ENCODE data around the gene CEACAM21. TPM values are rescaled to one million over a fixed set of nuclear protein-coding genes. Genes with fewer than 3 reads are reported as not detected.
A peak's percentile ranks its signal among the peaks of the same experiment; 100 is the strongest.

Gene CEACAM21
- total and polyA plus RNA-seq, 12 donors, result 0.26 to 3.3 (median 0.57) TPM; not detected in 1

DNA sequence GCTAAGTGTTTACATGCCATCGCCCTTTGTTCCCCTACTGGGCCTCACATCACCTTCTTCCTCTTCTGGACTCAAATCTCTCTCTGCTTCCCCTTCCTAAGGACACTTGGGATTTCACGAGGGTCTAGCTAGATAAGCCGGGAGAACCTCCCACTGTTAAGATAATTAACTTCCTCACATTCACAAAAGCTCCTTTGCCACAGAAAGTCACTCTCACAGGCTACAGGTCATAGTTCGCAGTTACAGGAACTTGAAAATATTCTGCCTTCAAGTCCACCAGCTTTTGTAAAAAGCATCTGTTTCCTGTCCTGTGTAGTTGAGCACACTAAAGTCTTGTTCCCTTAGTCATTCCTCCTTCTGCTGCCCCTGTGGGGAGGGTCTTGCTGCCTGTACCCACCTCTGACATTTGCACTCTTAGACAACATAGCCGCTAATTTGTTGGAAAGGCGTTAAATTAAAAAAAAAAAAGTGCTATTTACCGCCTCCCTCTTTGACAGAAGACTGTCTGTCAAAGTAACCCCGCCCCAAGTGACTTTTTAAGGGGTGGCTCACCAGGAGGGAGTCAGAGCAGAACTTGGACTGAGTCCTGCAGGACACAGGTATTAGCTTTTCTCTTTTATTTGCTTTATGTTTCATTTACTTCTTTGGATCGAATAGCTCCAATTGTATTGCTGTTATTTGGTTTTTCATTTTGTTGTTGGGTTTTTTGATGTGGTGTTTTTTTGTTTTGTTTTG, 26.8 kb upstream of the CEACAM21 start:
- WGBS, 2 donors, result 17 to 25% methylated on average over 9 of the region's 9 CpGs
- ATAC-seq (peak in 7 of 8 donors; percentile 67 to 83 (median 75)), DNase-seq (peak in 1 of 2 donors; percentile 35)
- Histone ChIP-seq H3K4me3 (peak overlapping the region in 7 of 10 donors; percentile 10 to 45 (median 33)), H3K27me3 (peaks cover 0 to 16% (median 6%) of the 10 kb centered on the region in 7 donors), H3K4me1 (peaks cover 0 to 64% (median 27%) of the 10 kb centered on the region in 9 donors), H3K27ac (peak overlapping the region in 9 of 10 donors; percentile 33 to 78 (median 72)), H3K9me3 (peaks cover 0 to 9% (median 0%) of the 10 kb centered on the region in 11 donors), H3K36me3 (no peaks in the 10 kb centered on the region)
- TF ChIP-seq, protein P1, sequence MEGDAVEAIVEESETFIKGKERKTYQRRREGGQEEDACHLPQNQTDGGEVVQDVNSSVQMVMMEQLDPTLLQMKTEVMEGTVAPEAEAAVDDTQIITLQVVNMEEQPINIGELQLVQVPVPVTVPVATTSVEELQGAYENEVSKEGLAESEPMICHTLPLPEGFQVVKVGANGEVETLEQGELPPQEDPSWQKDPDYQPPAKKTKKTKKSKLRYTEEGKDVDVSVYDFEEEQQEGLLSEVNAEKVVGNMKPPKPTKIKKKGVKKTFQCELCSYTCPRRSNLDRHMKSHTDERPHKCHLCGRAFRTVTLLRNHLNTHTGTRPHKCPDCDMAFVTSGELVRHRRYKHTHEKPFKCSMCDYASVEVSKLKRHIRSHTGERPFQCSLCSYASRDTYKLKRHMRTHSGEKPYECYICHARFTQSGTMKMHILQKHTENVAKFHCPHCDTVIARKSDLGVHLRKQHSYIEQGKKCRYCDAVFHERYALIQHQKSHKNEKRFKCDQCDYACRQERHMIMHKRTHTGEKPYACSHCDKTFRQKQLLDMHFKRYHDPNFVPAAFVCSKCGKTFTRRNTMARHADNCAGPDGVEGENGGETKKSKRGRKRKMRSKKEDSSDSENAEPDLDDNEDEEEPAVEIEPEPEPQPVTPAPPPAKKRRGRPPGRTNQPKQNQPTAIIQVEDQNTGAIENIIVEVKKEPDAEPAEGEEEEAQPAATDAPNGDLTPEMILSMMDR (IDR thresholded peaks at IDR 0.05), result no peak
- intact Hi-C loops (cut with DNase I), result no loop called here

DNA sequence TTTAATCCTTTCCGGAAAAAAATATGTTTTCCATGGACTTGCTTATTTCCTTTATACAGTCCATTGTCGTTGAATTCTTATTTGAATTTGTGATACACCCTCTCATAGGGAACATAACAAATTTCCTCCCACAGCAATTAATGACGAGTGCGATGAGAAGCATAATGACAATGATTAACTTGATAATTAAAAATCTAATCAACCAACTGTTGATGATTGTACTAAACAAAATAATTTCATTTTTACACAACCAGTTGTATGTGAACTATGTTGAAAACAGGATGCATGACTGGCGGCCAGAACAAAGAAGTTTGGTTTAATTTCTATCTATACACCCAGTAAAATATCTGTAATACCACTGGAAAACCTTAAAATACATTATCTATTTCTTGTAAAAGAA, 26.1 kb upstream of the CEACAM21 start:
- 53 to 68% methylated on average over 5 of the region's 5 CpGs for WGBS, 2 donors
- no peaks in the 10 kb centered on the region for H3K36me3 ChIP-seq
- H3K27me3 ChIP-seq, result peaks cover 0 to 17% (median 6%) of the 10 kb centered on the region in 7 donors
- H3K9me3 ChIP-seq, result peaks cover 0 to 10% (median 0%) of the 10 kb centered on the region in 11 donors
- ATAC-seq, result no peak
- peaks cover 0 to 69% (median 31%) of the 10 kb centered on the region in 9 donors for H3K4me1 ChIP-seq
- DNase-seq, result no peak
- peak overlapping the region in 9 of 10 donors; percentile 33 to 78 (median 72) for H3K27ac ChIP-seq
- H3K4me3 ChIP-seq, result peak overlapping the region in 7 of 10 donors; percentile 10 to 45 (median 33)
- intact Hi-C loops (cut with DNase I), result no loop called here
- TF ChIP-seq, protein P1 (IDR thresholded peaks at IDR 0.05), result no peak

DNA sequence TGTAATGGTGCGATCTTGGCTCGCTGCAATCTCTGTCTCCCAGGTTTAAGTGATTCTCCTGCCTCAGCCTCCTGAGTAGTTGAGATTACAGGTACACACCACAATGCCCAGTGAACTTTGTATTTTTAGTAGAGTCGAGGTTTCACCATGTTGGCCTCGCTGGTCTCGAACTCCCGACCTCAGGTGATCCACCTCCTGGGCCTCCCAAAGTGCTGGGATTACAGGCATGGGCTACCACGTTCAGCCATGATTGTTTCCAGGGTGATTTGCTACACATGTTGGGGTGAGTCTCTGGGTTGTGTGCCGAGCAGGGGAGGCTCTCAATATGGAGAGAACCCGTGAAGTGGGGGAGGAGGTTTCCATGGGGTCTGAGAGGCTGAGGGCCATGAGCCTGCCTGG, 24.8 kb upstream of the CEACAM21 start:
- Histone ChIP-seq H3K27me3 (peaks cover 0 to 16% (median 6%) of the 10 kb centered on the region in 7 donors), H3K9me3 (peaks cover 0 to 10% (median 0%) of the 10 kb centered on the region in 11 donors), H3K36me3 (no peaks in the 10 kb centered on the region), H3K27ac (peak overlapping the region in 6 of 10 donors; percentile 15 to 73 (median 64)), H3K4me3 (peak overlapping the region in 2 of 10 donors; percentile 11 to 45), H3K4me1 (peaks cover 0 to 69% (median 33%) of the 10 kb centered on the region in 9 donors)
- no peak for ATAC-seq
- intact Hi-C loops (cut with DNase I), result no loop called here
- WGBS, 2 donors, result 90 to 94% methylated on average over 8 to 9 of the region's 9 CpGs
- TF ChIP-seq, protein P1 (IDR thresholded peaks at IDR 0.05), result no peak
- no peak for DNase-seq

DNA sequence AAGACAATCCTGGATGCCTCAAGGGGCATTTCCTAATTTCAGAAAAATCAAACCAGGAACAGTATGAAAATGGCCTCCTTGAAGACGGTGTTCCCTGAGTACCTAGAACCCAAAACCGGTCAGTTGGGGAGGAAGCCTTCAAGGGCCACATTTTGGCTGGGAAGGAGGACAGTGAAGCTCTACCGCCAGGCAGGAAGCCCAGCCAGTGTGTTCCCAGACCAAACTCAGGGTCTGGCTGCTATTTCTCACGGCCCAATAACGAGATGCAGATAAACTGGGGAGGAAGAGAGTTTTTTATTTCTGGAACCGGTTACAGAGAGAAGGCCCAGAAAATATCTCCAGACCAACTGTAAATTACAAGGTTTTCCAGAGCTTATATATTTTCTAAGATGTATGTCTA, 24.3 kb upstream of the CEACAM21 start:
- Histone ChIP-seq H3K9me3 (peaks cover 0 to 10% (median 0%) of the 10 kb centered on the region in 11 donors), H3K27me3 (peaks cover 0 to 19% (median 6%) of the 10 kb centered on the region in 7 donors), H3K36me3 (no peaks in the 10 kb centered on the region), H3K4me3 (peak overlapping the region in 2 of 10 donors; percentile 11 to 45), H3K27ac (peak overlapping the region in 8 of 10 donors; percentile 2 to 73 (median 38)), H3K4me1 (peaks cover 0 to 69% (median 33%) of the 10 kb centered on the region in 9 donors)
- DNase-seq (no peak), ATAC-seq (no peak)
- WGBS, 2 donors, result 32 to 35% methylated on average over 6 of the region's 6 CpGs
- TF ChIP-seq, protein P1 (IDR thresholded peaks at IDR 0.05), result no peak
- intact Hi-C loops (cut with DNase I), result no loop called here
